Stimulated activated CD4-positive, alpha-beta T cell treated with anti-CD3 and anti-CD28 coated beads, Interleukin-4, amount 100 ng/mL, for 24 hours (primary cell): Measurements from ENCODE around the gene SPHK1.

ENCODE experiments used
- DNase-seq: peaks from one replicate; pipeline ENCODE4 v3.0.0-alpha.2; 2020

The SPHK1 gene

DNA sequence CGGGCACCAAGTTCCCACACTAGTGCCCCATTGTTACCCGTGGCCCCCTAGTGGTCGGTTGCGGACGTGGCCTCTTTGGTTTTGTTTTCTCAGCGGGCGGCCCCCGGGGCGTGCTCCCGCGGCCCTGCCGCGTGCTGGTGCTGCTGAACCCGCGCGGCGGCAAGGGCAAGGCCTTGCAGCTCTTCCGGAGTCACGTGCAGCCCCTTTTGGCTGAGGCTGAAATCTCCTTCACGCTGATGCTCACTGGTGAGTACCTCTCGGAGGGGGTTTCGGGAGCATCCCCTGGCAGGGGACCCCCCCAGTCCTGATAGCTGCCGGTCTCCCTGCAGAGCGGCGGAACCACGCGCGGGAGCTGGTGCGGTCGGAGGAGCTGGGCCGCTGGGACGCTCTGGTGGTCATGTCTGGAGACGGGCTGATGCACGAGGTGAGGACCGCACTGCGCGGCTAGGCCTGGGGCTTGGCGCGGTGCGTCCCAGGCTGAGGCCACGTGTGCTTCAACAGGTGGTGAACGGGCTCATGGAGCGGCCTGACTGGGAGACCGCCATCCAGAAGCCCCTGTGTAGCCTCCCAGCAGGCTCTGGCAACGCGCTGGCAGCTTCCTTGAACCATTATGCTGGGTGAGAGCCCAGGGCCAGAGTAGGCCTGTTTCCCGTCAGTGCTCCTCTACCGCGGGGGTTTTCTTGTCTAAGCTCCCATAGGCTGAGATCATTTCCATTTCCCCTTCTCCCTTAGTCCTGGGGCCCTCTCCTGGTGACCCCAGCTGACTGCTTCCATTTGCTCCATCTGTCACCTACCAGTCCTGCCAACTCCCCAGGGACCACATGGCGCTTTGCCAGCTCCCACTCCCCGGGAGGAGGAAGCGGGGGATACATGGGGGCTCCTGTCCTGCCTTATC is 1.7 kb downstream of the SPHK1 start:
- peak; percentile 86 for DNase-seq

GRCh38 chr17:76386966-76387765 is 2.8 kb downstream of the SPHK1 start:
- DNase-seq = no peak

DNA sequence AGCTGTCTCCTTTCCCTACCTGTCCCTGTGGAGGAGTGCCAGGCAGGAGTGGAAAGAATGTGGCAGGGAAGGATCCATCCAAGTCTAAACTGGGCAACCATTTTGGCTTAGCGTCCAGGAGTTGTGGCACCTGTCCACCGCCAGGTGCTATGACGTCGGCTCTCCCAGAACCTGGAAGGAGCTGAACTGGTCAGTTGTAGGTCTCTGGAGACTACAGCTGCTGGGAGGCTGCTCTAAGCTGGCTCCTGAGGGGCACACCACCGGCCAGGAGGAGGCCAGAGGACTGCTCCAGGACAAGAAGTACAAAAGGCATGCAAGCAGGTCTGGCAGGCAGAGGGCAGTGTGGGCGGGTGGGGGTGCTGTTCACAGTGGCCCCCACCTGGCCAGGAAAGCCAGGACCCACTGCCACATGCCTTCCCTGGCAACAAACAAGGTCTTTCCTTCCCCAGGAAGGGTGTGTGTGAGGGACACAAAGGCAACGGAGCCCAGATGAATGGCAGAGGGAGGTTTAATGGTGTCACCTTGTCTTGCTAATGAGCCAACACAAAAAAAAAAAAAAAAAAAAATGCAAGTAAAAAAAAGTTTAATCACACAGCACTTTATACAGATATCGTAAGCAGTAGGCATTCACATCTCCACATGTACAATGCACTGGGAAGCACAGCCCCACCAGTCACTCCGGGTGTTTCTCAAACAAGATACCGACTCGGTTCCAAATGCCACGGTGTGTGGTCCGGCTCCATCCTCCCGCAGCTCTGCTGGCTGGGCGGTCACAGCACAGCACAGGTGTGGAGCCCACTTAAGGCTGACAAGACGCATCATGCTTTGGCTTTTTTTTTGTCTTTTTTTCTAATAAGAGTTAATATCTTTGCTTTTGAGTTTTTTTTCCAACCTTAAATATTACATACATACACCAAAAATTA is 4.8 kb downstream of the SPHK1 start:
- DNase-seq = no peak

- DNase-seq = no peak
Measured at GRCh38 chr17:76390003-76390421, 5.6 kb downstream of the SPHK1 start.

DNA sequence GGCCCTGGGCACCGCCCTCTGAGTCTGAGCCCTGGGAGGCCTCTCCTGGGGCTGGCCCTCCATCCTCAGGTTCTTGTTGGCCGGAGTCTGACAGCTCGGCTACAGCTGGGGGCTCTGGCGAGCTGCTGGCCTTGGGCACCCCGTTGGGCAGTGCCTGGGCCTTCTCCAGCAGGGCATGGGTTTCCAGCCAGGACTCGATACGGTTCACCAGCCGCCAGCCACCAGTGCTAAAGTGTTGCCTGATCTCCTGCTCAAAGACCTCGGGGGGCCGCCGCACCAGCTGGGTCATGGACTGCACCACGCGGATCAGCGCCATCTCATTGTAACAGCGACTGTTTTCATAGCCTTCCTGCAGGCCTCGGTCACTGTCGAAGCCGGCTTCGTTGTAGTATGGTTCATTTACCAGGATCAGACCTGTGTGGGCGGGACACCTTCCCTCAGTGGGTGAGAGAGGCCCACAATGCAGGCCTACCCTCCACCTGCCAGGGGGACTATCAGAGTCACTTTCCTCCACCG is 6.8 kb downstream of the SPHK1 start:
- DNase-seq = no peak

- no peak for DNase-seq
Measured at GRCh38 chr17:76394166-76394565, 9.8 kb downstream of the SPHK1 start.

DNA sequence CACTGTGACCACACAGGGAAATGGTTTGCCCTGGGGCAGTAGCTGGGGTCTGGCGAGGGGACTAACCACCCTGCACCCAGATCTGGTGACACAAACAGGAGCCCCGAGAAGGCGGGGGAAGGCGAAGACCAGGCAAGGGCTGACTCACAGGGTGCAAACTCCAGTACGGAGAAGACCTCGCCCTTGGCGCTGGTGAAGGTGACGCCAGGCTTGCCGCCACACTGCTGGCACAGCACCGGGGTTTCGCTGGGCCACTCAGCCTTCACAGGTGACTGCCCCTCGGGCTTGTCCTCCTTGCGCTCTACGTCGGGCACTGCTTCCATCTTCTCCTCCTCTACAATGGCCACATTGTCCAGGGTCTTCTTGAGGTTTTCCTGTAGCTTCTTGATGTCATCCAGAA is 11.6 kb downstream of the SPHK1 start:
- DNase-seq = no peak

DNA sequence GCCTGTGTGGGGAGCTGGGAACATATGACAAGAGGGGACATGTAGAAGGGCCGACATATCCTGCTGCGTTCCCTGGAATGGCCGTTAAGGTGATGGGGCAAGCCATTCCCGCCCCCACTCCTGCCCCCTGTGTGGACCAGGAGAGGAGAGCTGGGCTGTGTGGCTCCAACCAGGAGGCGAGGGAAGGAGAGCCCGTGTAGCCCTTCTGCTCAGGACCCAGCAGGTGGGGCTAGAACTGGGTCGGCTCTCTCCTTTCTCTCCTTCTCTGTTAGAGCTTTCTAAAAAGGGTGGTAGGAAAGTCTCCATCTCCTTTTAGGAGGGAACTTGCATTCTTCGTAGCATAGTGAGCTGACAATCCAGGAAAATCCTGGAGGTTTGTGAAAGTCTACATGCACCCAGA is 12.8 kb downstream of the SPHK1 start:
- DNase-seq = no peak

- DNase-seq = peak; percentile 87
Measured at GRCh38 chr17:76397687-76398522, 13.5 kb downstream of the SPHK1 start.

DNA sequence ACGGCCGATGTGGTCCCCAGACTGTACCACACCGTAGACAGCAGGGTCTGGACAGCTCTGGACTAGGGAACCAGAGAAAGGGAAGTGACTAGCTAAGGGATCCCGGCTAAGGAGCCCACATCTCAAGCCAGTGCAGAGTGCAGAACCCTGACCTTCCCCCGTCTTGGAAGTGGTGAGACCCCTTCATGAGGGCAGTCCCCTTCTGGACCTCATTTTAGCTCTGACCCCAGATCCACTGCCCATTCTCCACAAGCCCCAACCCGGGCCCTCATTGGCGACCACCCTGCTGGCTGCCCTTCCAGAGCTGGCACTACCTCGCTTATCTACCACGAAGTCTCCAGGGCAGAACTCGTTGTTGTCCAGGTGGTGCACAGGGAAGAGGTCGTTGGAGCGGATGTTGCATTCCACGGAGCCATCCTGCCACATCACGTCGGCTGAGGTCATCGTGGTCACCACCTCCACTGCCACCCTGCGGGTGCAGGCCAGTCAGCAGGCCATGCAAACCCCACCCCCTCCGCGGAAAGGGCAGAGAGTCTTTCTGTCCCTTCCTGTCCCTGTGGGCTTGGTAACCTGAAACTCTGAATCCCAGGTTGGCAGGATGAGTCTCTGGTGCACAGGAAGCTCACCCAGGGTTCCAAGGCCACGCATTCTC is 14.2 kb downstream of the SPHK1 start:
- no peak for DNase-seq

- no peak for DNase-seq
Measured at GRCh38 chr17:76399175-76400172, 15.1 kb downstream of the SPHK1 start.

GRCh38 chr17:76402711-76403110 is 18.3 kb downstream of the SPHK1 start:
- no peak for DNase-seq

- DNase-seq = no peak
Measured at GRCh38 chr17:76404256-76404655, 19.8 kb downstream of the SPHK1 start.

GRCh38 chr17:76404976-76405563 is 20.7 kb downstream of the SPHK1 start:
- no peak for DNase-seq

DNA sequence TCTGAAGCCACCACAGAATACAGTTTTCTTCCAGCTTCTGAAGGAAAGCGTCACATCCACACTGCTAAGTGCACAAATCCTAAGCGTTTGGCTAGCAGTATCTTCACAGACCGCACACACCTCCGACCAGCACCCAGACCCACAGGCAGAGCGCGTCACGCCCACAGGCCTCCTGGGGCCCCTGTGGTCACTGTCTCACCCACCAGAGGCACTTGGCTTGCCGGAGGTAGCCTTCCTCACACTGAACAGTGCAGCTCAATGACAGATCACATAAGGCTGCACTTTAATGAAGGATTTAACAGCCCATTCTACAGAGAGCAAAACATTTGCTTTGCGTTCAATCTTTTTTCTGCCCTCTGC is 21.2 kb downstream of the SPHK1 start:
- DNase-seq = no peak

- DNase-seq = no peak
Measured at GRCh38 chr17:76405967-76406647, 21.7 kb downstream of the SPHK1 start.

DNA sequence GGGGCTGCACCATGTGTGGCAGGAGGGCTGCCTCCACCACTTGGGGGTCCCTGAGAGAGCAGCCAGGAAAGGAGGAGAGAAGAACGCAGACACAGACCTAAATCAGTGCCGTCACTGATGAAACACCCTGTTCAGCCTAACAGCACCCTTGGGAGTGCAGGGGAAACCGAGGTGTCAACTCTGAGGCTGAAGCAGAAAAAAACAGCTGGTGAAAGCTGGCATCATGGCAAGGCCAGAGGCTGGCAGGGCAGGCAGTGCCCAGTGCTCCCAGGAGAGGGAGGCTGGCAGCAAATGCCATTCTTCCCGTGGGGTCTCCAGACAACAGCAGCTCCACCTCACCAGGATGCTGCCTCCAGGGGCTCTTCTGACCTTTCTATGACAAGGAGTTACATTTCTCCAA is 23.1 kb downstream of the SPHK1 start:
- no peak for DNase-seq

DNA sequence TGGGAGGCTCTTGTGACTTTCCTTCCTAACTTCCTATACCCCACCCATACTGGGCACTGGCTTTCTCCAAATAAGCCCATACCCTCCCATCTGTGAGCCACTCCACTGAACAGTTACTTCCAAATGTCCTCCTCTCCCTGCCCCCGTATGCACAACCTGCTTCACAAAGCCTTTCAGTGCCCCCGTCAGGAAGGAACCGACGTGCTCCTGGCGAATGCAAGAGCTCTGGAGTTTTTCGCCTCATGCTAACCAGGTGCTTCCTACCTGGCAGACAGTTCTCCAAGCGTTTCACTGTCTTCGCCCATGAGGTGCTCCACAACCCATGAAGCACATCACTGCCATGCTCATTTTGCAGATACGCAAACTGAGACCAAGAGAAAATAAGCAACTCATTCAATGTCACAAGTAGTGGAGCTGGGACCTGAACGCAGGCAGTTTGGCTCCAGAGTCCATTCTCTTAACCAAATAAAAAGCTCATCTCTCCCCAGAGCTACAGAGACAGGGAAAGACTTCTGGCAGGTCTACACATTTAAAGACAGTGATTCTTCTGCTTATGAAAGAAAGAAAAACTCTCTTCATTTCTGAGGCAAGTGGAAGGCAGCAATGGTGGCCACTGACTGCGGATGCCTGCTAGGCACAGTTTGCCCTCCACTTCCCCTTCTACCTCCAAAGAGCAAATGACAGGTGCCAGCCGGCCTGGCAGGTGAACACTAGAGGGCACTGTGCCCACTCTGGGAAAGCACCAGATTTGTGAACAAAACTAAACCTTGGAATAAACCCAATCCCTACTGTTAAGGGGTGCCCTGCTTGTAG is 23.8 kb downstream of the SPHK1 start:
- peak; percentile 71 for DNase-seq
